Liver (tissue), 3 donors: ENCODE data around the gene ARAP3.

Experiments
- RAD21 ChIP-seq, 2 donors: IDR thresholded peaks; 2 replicates each; pipeline ENCODE4 v1.6.1; 2016; ENCODE audit warnings: antibody characterized with exemption in 2 of 2, mild to moderate bottlenecking in 2 of 2
- RXRA ChIP-seq, 2 donors: IDR thresholded peaks; 2 replicates each; pipeline ENCODE4 v1.6.1; 2017 to 2018; ENCODE audit warnings: antibody characterized with exemption in 2 of 2, mild to moderate bottlenecking in 1 of 2
- TF ChIP-seq, protein P1 (sequence below): fragments of 150-350 bp; IDR thresholded peaks from 2 replicates; pipeline ENCODE4 v1.5.1; 2017; ENCODE audit warnings: improper control_type of control experiment, low read depth, low read length; ENCODE audit not compliant: missing input control
- TF ChIP-seq, protein P2 (sequence below): IDR thresholded peaks from 2 replicates; pipeline ENCODE4 v1.6.1; 2016; ENCODE audit warnings: antibody characterized with exemption
- TF ChIP-seq, protein P3 (sequence below): IDR thresholded peaks from 2 replicates; pipeline ENCODE4 v1.6.1; 2016; ENCODE audit warnings: antibody characterized with exemption, mild to moderate bottlenecking
- donor health status: healthy.
- donor health status: healthy.

DNA sequence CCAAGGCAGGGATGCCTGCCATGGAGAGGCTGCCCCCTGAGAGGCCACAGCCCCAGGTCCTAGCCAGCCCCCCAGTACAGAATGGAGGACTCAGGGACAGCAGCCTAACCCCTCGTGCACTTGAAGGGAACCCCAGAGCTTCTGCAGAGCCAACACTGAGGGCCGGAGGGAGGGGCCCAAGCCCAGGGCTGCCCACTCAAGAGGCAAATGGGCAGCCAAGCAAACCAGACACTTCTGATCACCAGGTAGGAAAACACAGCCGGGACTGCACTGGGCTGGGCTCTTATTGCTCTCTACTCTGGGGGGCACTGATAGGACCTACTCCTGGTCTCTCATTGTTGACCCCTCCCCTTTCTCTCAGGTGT, 42.0 kb downstream of the ARAP3 start:
- TF ChIP-seq, protein P1, sequence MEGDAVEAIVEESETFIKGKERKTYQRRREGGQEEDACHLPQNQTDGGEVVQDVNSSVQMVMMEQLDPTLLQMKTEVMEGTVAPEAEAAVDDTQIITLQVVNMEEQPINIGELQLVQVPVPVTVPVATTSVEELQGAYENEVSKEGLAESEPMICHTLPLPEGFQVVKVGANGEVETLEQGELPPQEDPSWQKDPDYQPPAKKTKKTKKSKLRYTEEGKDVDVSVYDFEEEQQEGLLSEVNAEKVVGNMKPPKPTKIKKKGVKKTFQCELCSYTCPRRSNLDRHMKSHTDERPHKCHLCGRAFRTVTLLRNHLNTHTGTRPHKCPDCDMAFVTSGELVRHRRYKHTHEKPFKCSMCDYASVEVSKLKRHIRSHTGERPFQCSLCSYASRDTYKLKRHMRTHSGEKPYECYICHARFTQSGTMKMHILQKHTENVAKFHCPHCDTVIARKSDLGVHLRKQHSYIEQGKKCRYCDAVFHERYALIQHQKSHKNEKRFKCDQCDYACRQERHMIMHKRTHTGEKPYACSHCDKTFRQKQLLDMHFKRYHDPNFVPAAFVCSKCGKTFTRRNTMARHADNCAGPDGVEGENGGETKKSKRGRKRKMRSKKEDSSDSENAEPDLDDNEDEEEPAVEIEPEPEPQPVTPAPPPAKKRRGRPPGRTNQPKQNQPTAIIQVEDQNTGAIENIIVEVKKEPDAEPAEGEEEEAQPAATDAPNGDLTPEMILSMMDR, result no peak
- TF ChIP-seq, protein P2, sequence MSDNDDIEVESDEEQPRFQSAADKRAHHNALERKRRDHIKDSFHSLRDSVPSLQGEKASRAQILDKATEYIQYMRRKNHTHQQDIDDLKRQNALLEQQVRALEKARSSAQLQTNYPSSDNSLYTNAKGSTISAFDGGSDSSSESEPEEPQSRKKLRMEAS, result no peak
- TF ChIP-seq RXRA (IDR thresholded peaks at IDR 0.05), result no peak
- no peak for TF ChIP-seq RAD21 (IDR thresholded peaks at IDR 0.05)
- TF ChIP-seq, protein P3, sequence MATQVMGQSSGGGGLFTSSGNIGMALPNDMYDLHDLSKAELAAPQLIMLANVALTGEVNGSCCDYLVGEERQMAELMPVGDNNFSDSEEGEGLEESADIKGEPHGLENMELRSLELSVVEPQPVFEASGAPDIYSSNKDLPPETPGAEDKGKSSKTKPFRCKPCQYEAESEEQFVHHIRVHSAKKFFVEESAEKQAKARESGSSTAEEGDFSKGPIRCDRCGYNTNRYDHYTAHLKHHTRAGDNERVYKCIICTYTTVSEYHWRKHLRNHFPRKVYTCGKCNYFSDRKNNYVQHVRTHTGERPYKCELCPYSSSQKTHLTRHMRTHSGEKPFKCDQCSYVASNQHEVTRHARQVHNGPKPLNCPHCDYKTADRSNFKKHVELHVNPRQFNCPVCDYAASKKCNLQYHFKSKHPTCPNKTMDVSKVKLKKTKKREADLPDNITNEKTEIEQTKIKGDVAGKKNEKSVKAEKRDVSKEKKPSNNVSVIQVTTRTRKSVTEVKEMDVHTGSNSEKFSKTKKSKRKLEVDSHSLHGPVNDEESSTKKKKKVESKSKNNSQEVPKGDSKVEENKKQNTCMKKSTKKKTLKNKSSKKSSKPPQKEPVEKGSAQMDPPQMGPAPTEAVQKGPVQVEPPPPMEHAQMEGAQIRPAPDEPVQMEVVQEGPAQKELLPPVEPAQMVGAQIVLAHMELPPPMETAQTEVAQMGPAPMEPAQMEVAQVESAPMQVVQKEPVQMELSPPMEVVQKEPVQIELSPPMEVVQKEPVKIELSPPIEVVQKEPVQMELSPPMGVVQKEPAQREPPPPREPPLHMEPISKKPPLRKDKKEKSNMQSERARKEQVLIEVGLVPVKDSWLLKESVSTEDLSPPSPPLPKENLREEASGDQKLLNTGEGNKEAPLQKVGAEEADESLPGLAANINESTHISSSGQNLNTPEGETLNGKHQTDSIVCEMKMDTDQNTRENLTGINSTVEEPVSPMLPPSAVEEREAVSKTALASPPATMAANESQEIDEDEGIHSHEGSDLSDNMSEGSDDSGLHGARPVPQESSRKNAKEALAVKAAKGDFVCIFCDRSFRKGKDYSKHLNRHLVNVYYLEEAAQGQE, result no peak
